Pancreas (tissue), 10 donors: ENCODE results near the gene ATP6V1F. TPM values are rescaled to one million over a fixed set of nuclear protein-coding genes. Genes with fewer than 3 reads are reported as not detected.
A peak's percentile ranks its signal among the peaks of the same experiment; 100 is the strongest.

ENCODE experiments used
- ATAC-seq, 4 donors: fragments of 200-7000 bp; cut with Tn5 transposase; one replicate each; pipeline versions ENCODE4 v1.8.0 to v1.9.1; 2020; ENCODE audit warnings: mild to moderate bottlenecking in 4 of 4, moderate library complexity in 4 of 4
- DNase-seq, 6 donors: peaks; one replicate each; pipeline ENCODE4 v3.0.0-alpha.2; 2020
- FAIRE-seq: peaks from 2 replicates; lab custom pipeline; 2012; peaks lifted over from hg19 to GRCh38; lab: Jason Lieb, UNC
- H3K27ac ChIP-seq, 4 donors: fragments of 200-600 bp; sonication (generic); 1 replicate in 3 of 4; 2 replicates in 1 of 4; pipeline versions ENCODE4 v1.5.0 to v1.8.0; 2020
- H3K27me3 ChIP-seq, 4 donors: fragments of 200-600 bp; one replicate each; pipeline ENCODE4 v1.8.0; 2021
- H3K36me3 ChIP-seq, 3 donors: fragments of 200-600 bp; sonication (generic) in 1 of 3; one replicate each; pipeline versions ENCODE4 v1.5.0 to v1.8.0; 2020 to 2021
- H3K4me1 ChIP-seq, 3 donors: fragments of 200-600 bp; one replicate each; pipeline ENCODE4 v1.8.0; 2021
- H3K4me3 ChIP-seq, 4 donors: fragments of 200-600 bp; sonication (generic) in 2 of 4; one replicate each; pipeline versions ENCODE4 v1.5.0 to v1.8.0; 2020 to 2021
- H3K9me3 ChIP-seq, 4 donors: fragments of 200-600 bp; one replicate each; pipeline ENCODE4 v1.8.0; 2021
- WGBS, 2 donors: extraction: QIAGEN DNeasy Blood & Tissue Kit; methylation state at CpG; one replicate each; pipeline ENCODE4 v1.1.7; 2013; 5-methylcytosine and 5-hydroxymethylcytosine counted together
- intact Hi-C, 3 donors: fragments of 100-400 bp; cut with DNase I; formaldehyde crosslinking; loops; one replicate each; pipeline versions ENCODE4 v1.11.1 to v1.14.2; 2022
- polyA plus RNA-seq, 2 donors: library from polyadenylated mRNA; stranded (reverse); fragments of 200-250 nt; gene quantifications; one replicate each; pipeline ENCODE4 v1.2.3, GENCODE V29; 2013
- total RNA-seq, 6 donors: library from RNA; stranded (reverse); fragmentation: NEBNext Ultra II Directional in 4 of 6; extraction: Animal tissue kit (Norgen Biotek cat#: 25700) in 4 of 6; gene quantifications; one replicate each; pipeline versions ENCODE4 v1.2.1 to v1.2.4, GENCODE V29; 2021 to 2023
- TF ChIP-seq, protein P1 (sequence below), 4 donors: fragments of 200-600 bp; sonication (generic) in 3 of 4; IDR thresholded peaks; one replicate each; pipeline versions ENCODE4 v1.5.0 to v1.8.0; 2021; ENCODE audit warnings: antibody characterized with exemption in 4 of 4
- donor health status: healthy with polysubstance abuse.
- donor health status: DM: no; HTN: no; CAD: no; lungs with moderate emphysema.
- donor health status: DM: no; HTN: no; CAD: no.
- donor health status: control.
- donor health status: control.
- donor health status: Bipolar disorder and iron deficiency.
- donor health status: DM: yes; HTN: yes; CAD: no.
- donor health status: DM: no; HTN: no; CAD: no.
- donor health status: DM: no; HTN: no; CAD: no.
- donor health status: DM: yes; HTN: yes; CAD: no.

The ATP6V1F gene
- total and polyA plus RNA-seq, 8 donors = 28.1 to 96.9 (median 45.3) TPM

DNA sequence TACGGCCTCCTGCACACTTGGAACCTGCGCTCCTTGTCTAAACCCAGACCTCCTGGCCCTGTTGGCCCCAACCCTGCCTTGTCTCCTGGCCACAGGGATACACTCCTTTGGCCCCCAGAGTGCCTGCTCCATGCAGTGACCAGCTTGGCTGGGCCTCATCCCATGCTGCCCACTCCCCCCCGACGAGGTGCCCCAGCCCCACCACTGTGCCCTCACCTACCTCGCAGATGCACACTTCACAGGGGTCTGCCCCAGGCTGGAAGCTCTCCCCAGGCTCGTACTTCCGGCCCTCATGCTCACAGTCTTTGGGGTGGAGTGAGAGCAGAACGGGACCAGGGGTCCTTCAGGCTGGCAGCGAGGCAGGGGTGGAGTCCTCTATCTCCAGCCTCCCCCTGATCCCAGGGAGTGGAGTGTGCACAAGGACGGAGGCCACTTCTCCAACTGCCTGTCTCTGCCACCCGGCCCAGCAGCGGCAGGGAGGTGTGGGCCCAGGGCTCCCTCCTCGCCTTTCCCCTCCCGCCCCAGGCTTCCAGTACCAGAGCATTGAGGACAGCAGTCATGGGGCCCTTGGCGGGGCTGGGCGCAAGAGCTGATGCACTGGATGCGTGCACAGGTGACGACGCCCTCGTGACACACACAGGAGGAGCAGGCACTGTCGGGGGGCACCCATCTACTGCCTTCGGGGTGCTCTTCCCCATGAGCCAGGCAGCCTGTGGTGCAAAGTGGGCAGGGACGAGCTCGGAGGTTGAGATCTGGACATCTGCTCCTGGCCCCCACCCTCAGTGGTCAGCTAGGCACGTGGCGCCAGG is 22.1 kb downstream of the ATP6V1F start:
- H3K27me3 ChIP-seq = no peaks in the 10 kb centered on the region
- WGBS, 2 donors = 76 to 84% methylated on average over 26 of the region's 26 CpGs
- TF ChIP-seq, protein P1, sequence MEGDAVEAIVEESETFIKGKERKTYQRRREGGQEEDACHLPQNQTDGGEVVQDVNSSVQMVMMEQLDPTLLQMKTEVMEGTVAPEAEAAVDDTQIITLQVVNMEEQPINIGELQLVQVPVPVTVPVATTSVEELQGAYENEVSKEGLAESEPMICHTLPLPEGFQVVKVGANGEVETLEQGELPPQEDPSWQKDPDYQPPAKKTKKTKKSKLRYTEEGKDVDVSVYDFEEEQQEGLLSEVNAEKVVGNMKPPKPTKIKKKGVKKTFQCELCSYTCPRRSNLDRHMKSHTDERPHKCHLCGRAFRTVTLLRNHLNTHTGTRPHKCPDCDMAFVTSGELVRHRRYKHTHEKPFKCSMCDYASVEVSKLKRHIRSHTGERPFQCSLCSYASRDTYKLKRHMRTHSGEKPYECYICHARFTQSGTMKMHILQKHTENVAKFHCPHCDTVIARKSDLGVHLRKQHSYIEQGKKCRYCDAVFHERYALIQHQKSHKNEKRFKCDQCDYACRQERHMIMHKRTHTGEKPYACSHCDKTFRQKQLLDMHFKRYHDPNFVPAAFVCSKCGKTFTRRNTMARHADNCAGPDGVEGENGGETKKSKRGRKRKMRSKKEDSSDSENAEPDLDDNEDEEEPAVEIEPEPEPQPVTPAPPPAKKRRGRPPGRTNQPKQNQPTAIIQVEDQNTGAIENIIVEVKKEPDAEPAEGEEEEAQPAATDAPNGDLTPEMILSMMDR (IDR thresholded peaks at IDR 0.05) = no peak
- H3K9me3 ChIP-seq = no peaks in the 10 kb centered on the region
- intact Hi-C loops = loop anchor here in 1 of 3 donors (5.0 kb wide), 1 partner anchor 272 kb away; no protein-coding TSS in a partner anchor
- no peak overlapping the region for H3K27ac ChIP-seq
- no peaks in the 10 kb centered on the region for H3K36me3 ChIP-seq
- no peak overlapping the region for H3K4me3 ChIP-seq
- no peaks in the 10 kb centered on the region for H3K4me1 ChIP-seq
- ATAC-seq (no peak), FAIRE-seq (no peak), DNase-seq (peak in 2 of 6 donors; percentile 46 to 68)

DNA sequence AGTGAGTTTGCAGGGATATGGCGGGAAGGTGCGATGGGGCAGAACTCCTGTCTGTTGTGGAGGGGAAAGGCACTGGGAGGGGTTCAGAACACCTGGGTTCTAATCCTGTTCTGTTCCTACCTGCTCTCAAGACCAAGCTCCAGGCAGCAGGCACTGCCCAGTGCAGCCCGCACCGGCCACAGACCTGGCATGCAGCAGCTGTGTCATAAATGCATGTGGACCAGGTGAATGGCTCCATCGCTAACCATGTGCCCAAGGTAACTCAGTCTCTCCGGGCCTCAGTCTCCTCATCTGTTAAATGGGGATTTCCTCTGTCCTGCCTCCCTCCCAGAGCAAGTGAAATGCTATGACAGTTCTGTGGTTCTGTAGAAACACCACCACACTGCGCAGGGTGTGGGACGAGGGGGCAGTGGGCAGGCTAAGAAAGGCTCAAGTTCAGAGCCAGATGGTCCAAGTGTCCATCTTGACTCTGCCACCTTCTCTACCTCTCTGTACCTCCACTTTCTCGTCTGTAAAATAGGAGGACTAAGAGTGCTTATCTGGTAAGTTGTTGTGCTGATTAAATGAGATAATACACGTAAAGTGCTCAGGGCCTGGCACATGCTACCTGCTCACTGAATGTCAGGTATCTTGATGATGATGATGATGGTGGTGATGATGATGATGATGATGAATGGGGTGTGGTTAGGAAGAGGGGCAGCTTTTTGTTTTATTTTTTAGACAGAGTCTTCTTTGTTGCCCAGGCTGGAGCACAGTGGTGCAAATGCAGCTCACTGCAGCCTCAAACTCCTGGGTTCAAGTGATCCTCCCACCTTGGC is 22.9 kb downstream of the ATP6V1F start:
- no peaks in the 10 kb centered on the region for H3K36me3 ChIP-seq
- no peaks in the 10 kb centered on the region for H3K4me1 ChIP-seq
- H3K27me3 ChIP-seq = no peaks in the 10 kb centered on the region
- H3K9me3 ChIP-seq = no peaks in the 10 kb centered on the region
- intact Hi-C loops = no loop called here
- no peak for FAIRE-seq
- H3K27ac ChIP-seq = no peak overlapping the region
- ATAC-seq = no peak
- peak in 1 of 6 donors; percentile 43 for DNase-seq
- no peak overlapping the region for H3K4me3 ChIP-seq
- TF ChIP-seq, protein P1 (IDR thresholded peaks at IDR 0.05) = no peak
- WGBS, 2 donors = 79 to 89% methylated on average over 10 of the region's 10 CpGs

DNA sequence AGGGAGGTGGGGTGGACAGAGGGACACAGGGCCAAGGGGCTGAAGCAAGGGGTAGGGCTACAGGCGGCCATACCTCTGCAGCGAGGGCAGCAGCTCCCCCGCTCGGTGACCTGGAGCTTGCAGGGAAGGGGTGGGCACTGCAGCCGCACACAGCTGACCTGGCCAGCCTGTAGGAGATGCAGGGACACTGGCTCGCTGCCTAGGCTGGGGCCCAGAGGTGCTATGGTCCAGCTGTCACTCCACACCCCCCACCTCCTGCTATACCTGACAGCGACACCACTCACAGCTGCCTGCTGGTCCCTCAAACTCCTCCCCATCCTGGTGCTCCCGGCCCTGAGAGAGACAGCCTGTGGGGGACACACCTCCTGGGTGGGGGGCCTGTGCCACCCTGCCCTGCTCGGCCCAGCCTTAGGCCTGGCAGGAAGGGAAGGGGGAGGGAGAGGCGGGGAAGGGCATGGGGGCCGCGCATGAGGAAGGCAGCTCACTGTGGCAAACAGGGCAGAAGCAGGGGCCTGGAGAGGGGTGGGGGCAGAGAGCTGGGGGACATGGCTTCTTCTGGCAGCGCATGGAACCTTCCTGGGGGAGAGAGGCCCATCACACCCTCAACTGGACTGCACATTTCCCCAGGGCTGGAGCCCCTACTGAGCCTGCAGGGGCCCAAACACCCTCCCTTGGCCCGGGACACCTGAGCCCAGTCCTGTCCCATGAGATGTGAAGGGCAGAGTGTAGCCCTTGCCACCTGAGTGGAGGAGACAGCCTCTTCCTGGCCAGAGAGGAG is 23.9 kb downstream of the ATP6V1F start:
- Histone ChIP-seq H3K27ac (no peak overlapping the region), H3K9me3 (no peaks in the 10 kb centered on the region), H3K4me3 (no peak overlapping the region), H3K4me1 (no peaks in the 10 kb centered on the region), H3K27me3 (peaks cover 0 to 7% (median 0%) of the 10 kb centered on the region in 4 donors), H3K36me3 (no peaks in the 10 kb centered on the region)
- ATAC-seq (no peak), DNase-seq (peak in 2 of 6 donors; percentile 49 to 63), FAIRE-seq (no peak)
- TF ChIP-seq, protein P1 (IDR thresholded peaks at IDR 0.05) = no peak
- intact Hi-C loops = no loop called here
- 68 to 73% methylated on average over 9 to 14 of the region's 14 CpGs for whole genome bisulfite sequencing, 2 donors

DNA sequence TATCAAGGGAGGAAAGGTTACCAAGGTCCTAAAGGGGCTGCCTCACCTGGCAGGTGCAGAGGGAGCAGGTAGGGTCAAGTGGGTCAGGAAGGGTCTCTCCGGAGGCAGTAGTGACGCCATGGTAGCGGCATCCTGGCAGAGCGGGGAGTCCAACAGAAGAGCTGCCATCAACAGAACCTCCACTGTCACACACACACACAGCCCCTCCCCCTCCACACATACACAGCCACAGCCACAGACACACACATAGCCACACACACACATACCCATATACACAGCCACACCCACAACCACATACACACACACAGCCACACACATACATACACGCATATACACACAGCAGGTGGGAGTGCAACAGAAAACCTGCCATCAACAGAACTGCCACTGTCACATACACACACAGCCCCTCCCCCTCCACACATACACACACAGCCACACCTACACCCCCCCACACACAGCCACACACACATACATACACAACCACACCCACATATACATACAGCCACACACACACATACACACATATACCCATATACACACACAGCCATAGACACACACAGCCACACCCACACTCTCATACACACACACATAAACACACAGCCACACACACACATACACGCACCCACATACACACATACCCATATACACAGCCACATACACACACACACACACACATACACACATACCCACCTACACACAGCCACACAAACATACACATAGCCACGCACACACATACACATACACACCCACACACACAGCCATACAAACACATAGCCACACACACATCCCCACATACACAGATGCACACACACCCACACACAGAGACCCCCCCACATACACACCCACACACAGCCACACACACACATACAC is 24.7 kb downstream of the ATP6V1F start:
- no peaks in the 10 kb centered on the region for H3K9me3 ChIP-seq
- TF ChIP-seq, protein P1 (IDR thresholded peaks at IDR 0.05) = no peak
- intact Hi-C loops = no loop called here
- H3K4me3 ChIP-seq = no peak overlapping the region
- peak in 1 of 6 donors; percentile 35 for DNase-seq
- H3K4me1 ChIP-seq = no peaks in the 10 kb centered on the region
- H3K27ac ChIP-seq = no peak overlapping the region
- ATAC-seq = no peak
- 86 to 91% methylated on average over 7 of the region's 7 CpGs for WGBS, 2 donors
- no peak for FAIRE-seq
- H3K36me3 ChIP-seq = no peaks in the 10 kb centered on the region
- peaks cover 0 to 7% (median 0%) of the 10 kb centered on the region in 4 donors for H3K27me3 ChIP-seq
